Uterus (tissue), 4 donors: ENCODE results near the gene COG4. TPM values are rescaled to one million over a fixed set of nuclear protein-coding genes. Genes with fewer than 3 reads are reported as not detected.

Source experiments
- DNase-seq, 2 donors: peaks; one replicate each; pipeline ENCODE4 v3.0.0-alpha.2; 2019 to 2020
- H3K27ac ChIP-seq, 2 donors: fragments of 200-600 bp; sonication (generic); 1 replicate in 1 of 2; 2 replicates in 1 of 2; pipeline ENCODE4 v1.5.1; 2016 to 2018
- H3K27me3 ChIP-seq, 2 donors: fragments of 200-600 bp; sonication (generic); one replicate each; pipeline ENCODE4 v1.5.1; 2018 to 2019; ENCODE audit warnings: control low read depth in 1 of 2
- H3K36me3 ChIP-seq, 2 donors: fragments of 200-600 bp; sonication (generic); one replicate each; pipeline ENCODE4 v1.5.1; 2019; ENCODE audit warnings: control low read depth in 1 of 2
- H3K4me1 ChIP-seq, 2 donors: fragments of 200-600 bp; sonication (generic); one replicate each; pipeline ENCODE4 v1.5.1; 2018 to 2019; ENCODE audit warnings: control low read depth in 1 of 2
- H3K4me3 ChIP-seq, 2 donors: fragments of 200-600 bp; sonication (generic); 1 replicate in 1 of 2; 2 replicates in 1 of 2; pipeline ENCODE4 v1.5.1; 2018 to 2019; ENCODE audit warnings: mild to moderate bottlenecking in 1 of 2
- H3K9me3 ChIP-seq, 2 donors: fragments of 200-600 bp; sonication (generic); one replicate each; pipeline ENCODE4 v1.5.1; 2019; ENCODE audit warnings: control low read depth in 1 of 2
- POLR2A ChIP-seq, 2 donors: fragments of 450-650 bp; IDR thresholded peaks; one replicate each; pipeline ENCODE4 v1.6.1; 2016; ENCODE audit warnings: antibody characterized with exemption in 2 of 2, mild to moderate bottlenecking in 1 of 2, moderate library complexity in 1 of 2
- intact Hi-C: fragments of 100-400 bp; cut with DNase I; formaldehyde crosslinking; loops from one replicate; pipeline ENCODE4 v1.15.1; 2023; ENCODE audit warnings: low total_unique reads
- total RNA-seq, 4 donors: library from RNA; depleted of rRNA in 3 of 4; stranded (reverse); fragments of >200 nt in 3 of 4; gene quantifications; one replicate each; pipeline versions ENCODE4 v1.1.0 to v1.2.4, GENCODE V29; 2014 to 2023
- TF ChIP-seq, protein P1 (sequence below), 4 experiments: fragments of 200-600 bp in 2 of 4; fragments of 450-650 bp in 2 of 4; sonication (generic) in 2 of 4; IDR thresholded peaks; one replicate each; pipeline ENCODE4 v1.5.1; 2016 to 2019; ENCODE audit warnings: antibody characterized with exemption in 4 of 4, mild to moderate bottlenecking in 2 of 4, moderate library complexity in 1 of 4
- donor health status: DM: yes; HTN: yes; CAD: no.

The COG4 gene
- total RNA-seq, 4 donors from 2014 or later = 33.3 to 137 (median 67.1) TPM

DNA sequence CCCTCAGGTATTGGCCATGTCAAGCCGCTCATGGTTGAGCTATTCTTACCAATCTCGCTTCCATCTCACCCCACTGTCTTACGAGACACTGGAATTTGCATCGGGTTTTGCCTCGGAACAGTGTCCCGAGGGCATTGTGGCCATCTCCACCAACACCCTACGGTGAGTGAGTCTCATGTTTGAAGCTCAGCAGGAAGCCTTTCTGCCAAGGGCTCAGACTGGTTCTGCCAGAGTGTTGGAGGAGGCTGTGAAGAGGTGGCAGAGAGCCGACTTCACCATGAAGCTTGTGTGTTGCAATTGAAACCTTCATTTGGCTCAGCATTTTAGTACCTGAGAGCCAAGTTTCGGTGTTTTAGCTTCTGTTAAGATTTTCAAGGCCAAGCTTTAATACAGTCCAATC, 38.3 kb upstream of the COG4 start:
- H3K27me3 ChIP-seq = no peaks in the 10 kb centered on the region
- no peak overlapping the region for H3K4me3 ChIP-seq
- no peaks in the 10 kb centered on the region for H3K36me3 ChIP-seq
- no peak overlapping the region for H3K27ac ChIP-seq
- TF ChIP-seq, protein P1, sequence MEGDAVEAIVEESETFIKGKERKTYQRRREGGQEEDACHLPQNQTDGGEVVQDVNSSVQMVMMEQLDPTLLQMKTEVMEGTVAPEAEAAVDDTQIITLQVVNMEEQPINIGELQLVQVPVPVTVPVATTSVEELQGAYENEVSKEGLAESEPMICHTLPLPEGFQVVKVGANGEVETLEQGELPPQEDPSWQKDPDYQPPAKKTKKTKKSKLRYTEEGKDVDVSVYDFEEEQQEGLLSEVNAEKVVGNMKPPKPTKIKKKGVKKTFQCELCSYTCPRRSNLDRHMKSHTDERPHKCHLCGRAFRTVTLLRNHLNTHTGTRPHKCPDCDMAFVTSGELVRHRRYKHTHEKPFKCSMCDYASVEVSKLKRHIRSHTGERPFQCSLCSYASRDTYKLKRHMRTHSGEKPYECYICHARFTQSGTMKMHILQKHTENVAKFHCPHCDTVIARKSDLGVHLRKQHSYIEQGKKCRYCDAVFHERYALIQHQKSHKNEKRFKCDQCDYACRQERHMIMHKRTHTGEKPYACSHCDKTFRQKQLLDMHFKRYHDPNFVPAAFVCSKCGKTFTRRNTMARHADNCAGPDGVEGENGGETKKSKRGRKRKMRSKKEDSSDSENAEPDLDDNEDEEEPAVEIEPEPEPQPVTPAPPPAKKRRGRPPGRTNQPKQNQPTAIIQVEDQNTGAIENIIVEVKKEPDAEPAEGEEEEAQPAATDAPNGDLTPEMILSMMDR (IDR thresholded peaks at IDR 0.05) = no peak
- no peak for TF ChIP-seq POLR2A (IDR thresholded peaks at IDR 0.05)
- no peak for DNase-seq
- H3K9me3 ChIP-seq = no peaks in the 10 kb centered on the region
- no peaks in the 10 kb centered on the region for H3K4me1 ChIP-seq
- intact Hi-C loops = no loop called here

DNA sequence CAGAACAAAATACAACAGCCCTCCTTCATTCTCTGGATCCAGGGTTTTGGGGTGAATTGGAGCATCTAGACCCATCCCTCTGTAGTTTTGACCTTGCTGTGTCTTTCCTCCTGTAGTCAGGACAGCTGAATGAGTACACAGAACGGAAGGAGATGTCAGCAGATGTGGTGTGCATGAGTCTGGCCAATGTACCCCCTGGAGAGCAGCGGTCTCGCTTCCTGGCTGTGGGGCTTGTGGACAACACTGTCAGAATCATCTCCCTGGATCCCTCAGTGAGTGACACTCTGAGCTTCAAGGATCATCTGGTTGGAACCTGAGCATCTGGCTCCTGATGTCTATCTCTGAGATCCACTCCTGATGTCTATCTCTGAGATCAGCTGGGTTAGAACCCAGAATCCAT, 32.7 kb upstream of the COG4 start:
- Histone ChIP-seq H3K9me3 (no peaks in the 10 kb centered on the region), H3K4me3 (no peak overlapping the region), H3K4me1 (no peaks in the 10 kb centered on the region), H3K27ac (no peak overlapping the region), H3K36me3 (no peaks in the 10 kb centered on the region), H3K27me3 (no peaks in the 10 kb centered on the region)
- no peak for DNase-seq
- intact Hi-C loops = no loop called here
- TF ChIP-seq POLR2A (IDR thresholded peaks at IDR 0.05) = no peak
- TF ChIP-seq, protein P1 (IDR thresholded peaks at IDR 0.05) = no peak

GRCh38 chr16:70553645-70554044, 30.3 kb upstream of the COG4 start:
- no peaks in the 10 kb centered on the region for H3K9me3 ChIP-seq
- intact Hi-C loops = no loop called here
- no peaks in the 10 kb centered on the region for H3K36me3 ChIP-seq
- H3K27ac ChIP-seq = no peak overlapping the region
- H3K4me3 ChIP-seq = no peak overlapping the region
- no peak for DNase-seq
- no peak for TF ChIP-seq POLR2A (IDR thresholded peaks at IDR 0.05)
- TF ChIP-seq, protein P1 (IDR thresholded peaks at IDR 0.05) = no peak
- H3K4me1 ChIP-seq = no peaks in the 10 kb centered on the region
- no peaks in the 10 kb centered on the region for H3K27me3 ChIP-seq

DNA sequence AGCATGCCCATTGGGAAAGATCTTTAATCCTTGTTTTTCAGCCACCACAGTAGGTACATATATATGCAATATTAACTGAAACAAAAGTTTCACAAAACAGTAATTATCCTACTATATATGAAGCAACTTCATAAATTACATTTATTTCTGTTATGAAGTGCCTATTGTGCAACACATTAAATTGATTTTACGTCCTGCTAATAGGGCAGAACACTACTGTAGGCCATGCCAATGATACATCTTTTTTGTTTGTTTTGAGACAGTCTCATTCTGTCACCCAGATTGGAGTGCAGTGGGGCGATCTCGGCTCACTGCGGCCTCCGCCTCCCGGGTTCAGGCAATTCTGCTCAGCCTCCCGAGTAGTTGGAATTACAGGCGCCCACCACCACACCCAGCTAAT, 29.3 kb upstream of the COG4 start:
- H3K27me3 ChIP-seq = no peaks in the 10 kb centered on the region
- intact Hi-C loops = no loop called here
- no peak for TF ChIP-seq POLR2A (IDR thresholded peaks at IDR 0.05)
- TF ChIP-seq, protein P1 (IDR thresholded peaks at IDR 0.05) = no peak
- no peaks in the 10 kb centered on the region for H3K36me3 ChIP-seq
- DNase-seq = no peak
- H3K4me1 ChIP-seq = no peaks in the 10 kb centered on the region
- H3K9me3 ChIP-seq = no peaks in the 10 kb centered on the region
- H3K27ac ChIP-seq = no peak overlapping the region
- no peak overlapping the region for H3K4me3 ChIP-seq

DNA sequence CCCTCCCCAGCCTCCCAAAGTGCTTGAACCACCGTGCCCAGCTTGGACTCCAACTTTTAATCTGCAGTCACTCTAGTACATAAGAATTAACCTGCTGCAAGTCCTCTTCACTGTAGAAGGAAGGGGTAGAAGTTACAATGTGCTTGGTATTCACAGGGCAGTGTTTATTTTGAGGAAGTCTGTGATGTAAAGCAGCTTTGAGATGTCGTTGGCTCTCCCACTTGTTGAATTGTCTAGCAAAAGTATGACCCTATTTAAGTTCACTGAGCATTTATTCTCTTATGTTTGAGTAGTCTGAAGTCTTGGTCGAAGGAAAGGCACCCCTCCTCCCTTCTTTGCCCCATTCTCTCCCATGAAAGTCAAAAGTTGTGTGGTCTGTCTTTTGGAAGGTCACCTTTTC, 28.4 kb upstream of the COG4 start:
- Histone ChIP-seq H3K27ac (no peak overlapping the region), H3K9me3 (no peaks in the 10 kb centered on the region), H3K4me3 (no peak overlapping the region), H3K36me3 (no peaks in the 10 kb centered on the region), H3K4me1 (no peaks in the 10 kb centered on the region), H3K27me3 (no peaks in the 10 kb centered on the region)
- TF ChIP-seq, protein P1 (IDR thresholded peaks at IDR 0.05) = no peak
- no peak for TF ChIP-seq POLR2A (IDR thresholded peaks at IDR 0.05)
- intact Hi-C loops = no loop called here
- DNase-seq = no peak
